GM23248 (cell line): ENCODE results near the gene BRF1.

Source experiments
- EZH2 ChIP-seq: fragments of 200-600 bp; sonication (generic); IDR thresholded peaks from 2 replicates; pipeline ENCODE4 v1.6.1; 2018; ENCODE audit warnings: antibody characterized with exemption, mild to moderate bottlenecking; ENCODE audit not compliant: insufficient read depth, poor library complexity, severe bottlenecking
- EZH2phosphoT487 ChIP-seq: fragments of 200-600 bp; sonication (generic); IDR thresholded peaks from 2 replicates; pipeline ENCODE4 v1.6.1; 2018; ENCODE audit warnings: antibody characterized with exemption, moderate library complexity, mild to moderate bottlenecking, low read depth; ENCODE audit not compliant: insufficient read depth

DNA sequence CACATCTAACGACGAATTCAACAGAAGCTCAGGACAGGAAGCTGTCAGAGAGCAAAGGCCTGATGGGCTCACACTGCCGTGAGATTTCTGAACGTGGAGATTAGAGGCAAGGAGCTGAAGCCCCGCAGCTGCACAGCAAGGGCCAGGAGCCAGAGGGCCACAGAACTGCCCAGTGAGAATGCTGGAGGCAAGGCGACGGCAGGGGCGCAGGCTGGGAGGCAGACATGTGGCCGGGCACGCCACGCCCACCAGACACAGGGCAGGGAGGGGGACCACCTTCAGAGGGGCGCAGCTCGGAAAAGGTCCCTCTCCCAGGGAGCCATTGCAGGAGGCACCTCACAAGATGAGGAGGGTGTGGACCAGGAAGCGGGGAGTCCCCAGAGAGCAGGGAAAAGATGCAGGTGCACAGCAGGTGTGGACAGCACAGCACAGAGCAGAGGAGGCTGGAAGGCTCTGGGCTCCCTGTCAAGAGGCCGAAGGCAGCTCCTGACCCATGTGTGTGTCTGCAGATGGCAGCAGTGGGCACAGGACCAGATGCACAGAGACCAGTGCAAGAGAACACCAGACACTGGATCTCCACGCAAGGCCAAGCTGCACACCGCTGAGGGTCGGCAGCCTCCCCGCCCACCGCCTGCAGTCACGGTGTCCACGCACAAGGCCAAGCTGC is 29.4 kb downstream of the BRF1 start:
- TF ChIP-seq EZH2 (no peak), EZH2phosphoT487 (no peak)
